HG03342 (cell line): ENCODE results near the gene CD82.

ENCODE experiments used
- ATAC-seq: cut with Tn5 transposase; IDR thresholded peaks from one replicate; pipeline ENCODE4 v1.9.1; 2021; ENCODE audit warnings: mild to moderate bottlenecking, moderate library complexity; ENCODE audit not compliant: unreplicated experiment

Gene CD82

GRCh38 chr11:44565211-44565952, at the start of gene CD82:
Gene CD82 (plus strand): TSS chr11:44565663. CDS start chr11:44594663, 29,000 bp downstream.
- peak; percentile 75 for ATAC-seq

GRCh38 chr11:44516688-44517507, 48.6 kb upstream of the CD82 start:
- ATAC-seq: no peak

GRCh38 chr11:44517541-44517940, 47.9 kb upstream of the CD82 start:
- no peak for ATAC-seq

GRCh38 chr11:44518968-44519550, 46.4 kb upstream of the CD82 start:
- ATAC-seq: no peak

GRCh38 chr11:44519989-44520737, 45.3 kb upstream of the CD82 start:
- no peak for ATAC-seq

- no peak for ATAC-seq
Observed at GRCh38 chr11:44521148-44521547, 44.3 kb upstream of the CD82 start.

- ATAC-seq: no peak
Observed at GRCh38 chr11:44522294-44522693, 43.2 kb upstream of the CD82 start.

- ATAC-seq: no peak
Observed at GRCh38 chr11:44524346-44524745, 41.1 kb upstream of the CD82 start.

- ATAC-seq: no peak
Observed at GRCh38 chr11:44524751-44525201, 40.7 kb upstream of the CD82 start.

GRCh38 chr11:44525473-44526252, 39.8 kb upstream of the CD82 start:
- no peak for ATAC-seq

- ATAC-seq: no peak
Observed at GRCh38 chr11:44526438-44526837, 39.0 kb upstream of the CD82 start.

- ATAC-seq: no peak
Observed at GRCh38 chr11:44527476-44527875, 38.0 kb upstream of the CD82 start.

- no peak for ATAC-seq
Observed at GRCh38 chr11:44528103-44528502, 37.4 kb upstream of the CD82 start.

- ATAC-seq: no peak
Observed at GRCh38 chr11:44528581-44528980, 36.9 kb upstream of the CD82 start.

GRCh38 chr11:44529895-44530412, 35.5 kb upstream of the CD82 start:
- no peak for ATAC-seq

GRCh38 chr11:44530413-44531115, 34.9 kb upstream of the CD82 start:
- ATAC-seq: no peak

GRCh38 chr11:44531116-44531504, 34.4 kb upstream of the CD82 start:
- no peak for ATAC-seq

GRCh38 chr11:44531636-44532035, 33.8 kb upstream of the CD82 start:
- ATAC-seq: no peak

GRCh38 chr11:44532809-44533208, 32.7 kb upstream of the CD82 start:
- ATAC-seq: no peak
